CD4-positive, alpha-beta memory T cell (primary cell): ENCODE data around the gene PTPRN. TPM values are rescaled to one million over a fixed set of nuclear protein-coding genes. Genes with fewer than 3 reads are reported as not detected.
A peak's percentile ranks its signal among the peaks of the same experiment; 100 is the strongest.

Experiments used
- CTCF ChIA-PET: fragments of 350-600 bp; sonication (Branson Sonifier 250); formaldehyde crosslinking; loops from one replicate; lab custom pipeline; 2021; ENCODE audit warnings: inconsistent platforms; ENCODE audit not compliant: partially characterized antibody; lab: Charles Lee
- POLR2A ChIA-PET: fragments of 350-600 bp; sonication (Branson Sonifier 250); formaldehyde crosslinking; loops from one replicate; lab custom pipeline; 2021; ENCODE audit not compliant: partially characterized antibody; lab: Charles Lee
- DNase-seq, 5 donors: peaks; one replicate each; pipeline versions ENCODE4 v3.0.0 to v3.0.0-alpha.2; 2020 to 2022; ENCODE audit warnings: mixed read lengths in 1 of 5
- H3K27ac ChIP-seq: one replicate; pipeline ENCODE4 v1.7.0; 2013; ENCODE audit warnings: low read depth, low read length
- H3K27me3 ChIP-seq: 2 replicates; pipeline ENCODE4 v1.7.0; 2013; ENCODE audit warnings: mild to moderate bottlenecking, low read length, moderate library complexity; ENCODE audit not compliant: insufficient read depth
- H3K36me3 ChIP-seq: 2 replicates; pipeline ENCODE4 v1.7.0; 2013; ENCODE audit warnings: mild to moderate bottlenecking, low read length, moderate library complexity; ENCODE audit not compliant: insufficient read depth
- H3K4me1 ChIP-seq: 2 replicates; pipeline ENCODE4 v1.7.0; 2013; ENCODE audit warnings: mild to moderate bottlenecking, low read length, moderate library complexity; ENCODE audit not compliant: insufficient read depth
- H3K4me3 ChIP-seq, 2 donors: one replicate each; pipeline ENCODE4 v1.7.0; 2013; ENCODE audit warnings: low read length in 2 of 2, mild to moderate bottlenecking in 1 of 2
- H3K9me3 ChIP-seq, 2 donors: one replicate each; pipeline ENCODE4 v1.7.0; 2013; ENCODE audit warnings: low read length in 2 of 2, control low read depth in 1 of 2; ENCODE audit not compliant: control insufficient read depth in 1 of 2
- H3K27ac Mint-ChIP-seq, 7 donors: one replicate each; pipeline ENCODE4 v1.8.0; 2020 to 2021; ENCODE audit warnings: mixed read lengths in 7 of 7, mild to moderate bottlenecking in 6 of 7, inconsistent platforms in 3 of 7, moderate library complexity in 3 of 7
- H3K27me3 Mint-ChIP-seq, 2 donors: one replicate each; pipeline ENCODE4 v1.8.0; 2020 to 2021; ENCODE audit warnings: mixed read lengths in 2 of 2
- H3K36me3 Mint-ChIP-seq, 2 donors: one replicate each; pipeline ENCODE4 v1.8.0; 2020 to 2021; ENCODE audit warnings: mixed read lengths in 2 of 2, inconsistent platforms in 1 of 2, mild to moderate bottlenecking in 1 of 2
- H3K4me1 Mint-ChIP-seq, 4 donors: one replicate each; pipeline ENCODE4 v1.8.0; 2020 to 2021; ENCODE audit warnings: mixed read lengths in 4 of 4, mild to moderate bottlenecking in 1 of 4
- H3K4me3 Mint-ChIP-seq, 8 donors: one replicate each; pipeline ENCODE4 v1.8.0; 2020 to 2021; ENCODE audit warnings: mixed read lengths in 8 of 8, mild to moderate bottlenecking in 7 of 8, moderate library complexity in 6 of 8, inconsistent platforms in 3 of 8
- H3K9me3 Mint-ChIP-seq, 8 donors: one replicate each; pipeline ENCODE4 v1.8.0; 2020 to 2021; ENCODE audit warnings: mixed read lengths in 8 of 8, mild to moderate bottlenecking in 5 of 8, inconsistent platforms in 3 of 8, moderate library complexity in 1 of 8
- intact Hi-C: fragments of 100-400 bp; cut with micrococcal nuclease; formaldehyde crosslinking; loops from one replicate; pipeline ENCODE4 v1.15.1; 2023
- polyA plus RNA-seq, 2 donors: library from polyadenylated mRNA; unstranded; fragments of 300-500 nt; fragmentation: Illumina TruSeq; gene quantifications; one replicate each; pipeline ENCODE4 v1.2.3, GENCODE V29; 2021
- total RNA-seq, 2 experiments: library from RNA; stranded (reverse); gene quantifications; one replicate each; pipeline ENCODE4 v1.2.3, GENCODE V29; 2021

PTPRN gene
- total and polyA plus RNA-seq, 4 experiments from 2014 or later, result 0.31 TPM; not detected in 3

DNA sequence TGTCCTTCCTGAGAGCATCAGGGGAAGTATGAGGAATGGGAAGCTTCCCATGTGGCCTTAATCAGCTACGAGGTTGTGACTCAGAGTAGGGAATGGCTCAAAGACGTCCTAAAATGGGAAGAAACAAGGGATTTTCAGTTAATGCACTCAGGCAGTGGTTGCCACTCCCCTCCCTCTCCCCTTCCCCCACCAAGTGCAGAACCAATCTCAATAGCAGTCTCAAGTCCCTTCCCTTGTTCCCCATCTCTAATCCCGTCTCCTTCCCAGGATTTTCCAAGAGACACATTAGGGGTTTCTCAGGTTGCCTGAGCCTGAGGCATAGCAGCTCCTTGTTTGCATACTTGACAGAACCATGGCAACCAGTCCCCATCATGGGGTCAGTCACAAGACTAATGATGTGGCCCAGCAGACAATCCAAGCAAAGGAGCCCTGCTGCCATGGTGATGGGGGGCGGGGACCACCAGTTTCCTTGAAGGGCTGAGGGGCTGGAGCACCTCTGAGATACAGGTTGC lies 41.6 kb upstream of the PTPRN start:
- Histone ChIP-seq H3K36me3 (no peaks in the 10 kb centered on the region), H3K4me1 (no peaks in the 10 kb centered on the region), H3K9me3 (no peaks in the 10 kb centered on the region), H3K27ac (no peak overlapping the region), H3K27me3 (no peaks in the 10 kb centered on the region), H3K4me3 (no peak overlapping the region)
- Mint-ChIP-seq H3K4me3 (no peak overlapping the region), H3K27ac (no peak overlapping the region), H3K27me3 (peaks cover 29 to 36% of the 10 kb centered on the region in 2 donors), H3K9me3 (peaks cover 0 to 2% (median 0%) of the 10 kb centered on the region in 8 donors), H3K36me3 (no peaks in the 10 kb centered on the region), H3K4me1 (no peaks in the 10 kb centered on the region)
- POLR2A ChIA-PET, result no interaction called here
- intact Hi-C loops, result no loop called here
- CTCF ChIA-PET, result interaction anchor here (0.8 to 1.8 kb wide), 4 partner anchors 8 to 321 kb away, joined by 3 to 5 read pairs (median 4); no protein-coding TSS in a partner anchor
- DNase-seq, result no peak

DNA sequence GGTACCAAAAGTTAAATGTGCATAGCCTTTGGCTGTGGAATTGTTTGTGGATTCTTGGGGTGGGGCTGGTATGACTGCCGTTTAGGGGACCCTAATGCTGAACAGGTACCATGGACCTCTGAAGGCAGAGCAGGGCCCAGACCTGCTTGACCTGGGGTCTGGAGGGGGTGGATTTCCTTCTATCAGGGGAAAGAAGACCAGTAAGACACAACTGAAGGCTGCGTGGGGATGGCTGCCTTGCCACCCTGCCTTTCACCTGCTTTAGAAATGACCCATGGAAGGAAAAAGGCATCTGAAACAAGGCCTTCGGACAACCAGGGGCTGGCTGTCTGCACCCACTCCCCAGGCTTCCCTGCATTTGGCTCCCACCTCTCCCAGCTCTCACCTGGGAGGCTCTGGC lies 41.0 kb upstream of the PTPRN start:
- peaks cover 0 to 2% (median 0%) of the 10 kb centered on the region in 8 donors for H3K9me3 Mint-ChIP-seq
- ChIA-PET CTCF (interaction anchor here (0.8 to 1.2 kb wide), 2 partner anchors 55 to 321 kb away, joined by 3 to 4 read pairs; no protein-coding TSS in a partner anchor), POLR2A (no interaction called here)
- H3K4me3 Mint-ChIP-seq, result no peak overlapping the region
- no peak for DNase-seq
- intact Hi-C loops, result no loop called here
- H3K9me3 ChIP-seq, result no peaks in the 10 kb centered on the region
- no peaks in the 10 kb centered on the region for H3K4me1 ChIP-seq
- H3K4me1 Mint-ChIP-seq, result no peaks in the 10 kb centered on the region
- no peaks in the 10 kb centered on the region for H3K36me3 Mint-ChIP-seq
- H3K27ac ChIP-seq, result no peak overlapping the region
- H3K27me3 ChIP-seq, result no peaks in the 10 kb centered on the region
- no peak overlapping the region for H3K27ac Mint-ChIP-seq
- H3K4me3 ChIP-seq, result no peak overlapping the region
- no peaks in the 10 kb centered on the region for H3K36me3 ChIP-seq
- peaks cover 26 to 36% of the 10 kb centered on the region in 2 donors for H3K27me3 Mint-ChIP-seq

DNA sequence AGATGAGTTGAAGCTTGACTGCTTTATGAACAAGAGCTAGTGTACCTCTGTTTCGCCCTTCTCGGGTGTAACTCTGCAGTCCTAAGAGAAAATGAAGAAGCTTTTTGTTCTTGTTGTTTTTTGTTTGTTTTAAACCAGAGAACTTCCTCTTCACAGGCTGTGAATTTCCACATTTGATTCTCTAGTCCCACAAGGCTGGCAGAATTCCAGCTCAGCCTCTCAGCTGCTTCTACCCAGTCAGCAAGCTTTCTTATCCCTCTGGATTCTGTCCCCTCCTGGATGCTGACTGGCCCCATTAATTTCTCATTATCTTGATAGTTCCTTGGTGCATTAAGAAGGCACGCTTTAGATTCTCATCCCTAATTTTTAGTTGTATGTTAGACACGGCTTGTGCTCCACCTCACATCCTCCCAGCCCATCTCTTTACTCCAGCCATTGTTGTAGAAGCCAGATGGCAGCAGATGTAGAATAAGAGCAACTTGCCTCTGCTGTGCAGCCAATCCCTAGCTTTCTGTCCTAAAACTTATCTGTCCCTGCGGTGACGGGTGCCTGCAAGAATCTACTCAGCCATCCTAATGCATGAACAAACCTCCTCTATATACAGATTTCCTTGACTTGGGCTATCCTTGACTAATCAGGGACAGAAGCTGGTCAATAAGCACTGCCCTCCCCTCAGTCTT lies 35.7 kb upstream of the PTPRN start:
- intact Hi-C loops, result no loop called here
- Mint-ChIP-seq H3K4me1 (peaks cover 0 to 6% (median 4%) of the 10 kb centered on the region in 4 donors), H3K27me3 (peaks cover 17 to 22% of the 10 kb centered on the region in 2 donors), H3K4me3 (no peak overlapping the region), H3K9me3 (no peaks in the 10 kb centered on the region), H3K36me3 (no peaks in the 10 kb centered on the region), H3K27ac (no peak overlapping the region)
- no peaks in the 10 kb centered on the region for H3K36me3 ChIP-seq
- POLR2A ChIA-PET, result no interaction called here
- H3K27ac ChIP-seq, result no peak overlapping the region
- no peak for DNase-seq
- CTCF ChIA-PET, result interaction anchor here (0.6 to 1.2 kb wide), 3 partner anchors 9 to 365 kb away, joined by 3 to 5 read pairs (median 3); no protein-coding TSS in a partner anchor
- H3K4me3 ChIP-seq, result no peak overlapping the region
- H3K27me3 ChIP-seq, result no peaks in the 10 kb centered on the region
- H3K9me3 ChIP-seq, result no peaks in the 10 kb centered on the region
- no peaks in the 10 kb centered on the region for H3K4me1 ChIP-seq

DNA sequence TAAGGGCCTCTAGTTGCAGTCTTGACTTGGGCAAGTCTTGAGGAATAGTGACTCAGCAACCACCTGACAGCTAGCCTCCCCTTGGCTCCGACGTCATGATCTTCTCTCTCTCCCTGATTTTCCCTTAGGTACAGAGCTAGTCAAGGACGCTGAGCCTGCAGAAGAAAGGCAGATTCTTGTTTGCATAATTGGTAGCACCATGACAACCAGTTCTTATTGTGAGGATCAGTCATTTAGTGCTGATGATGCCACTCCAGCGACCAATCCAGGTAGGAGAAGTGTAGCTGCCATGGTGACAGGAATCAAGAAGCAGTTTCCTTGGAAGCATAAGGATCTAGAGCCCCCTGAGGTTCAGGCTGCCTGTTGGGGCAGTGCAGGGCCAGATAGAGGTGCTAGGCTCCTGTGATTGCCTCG lies 26.2 kb upstream of the PTPRN start:
- H3K4me1 ChIP-seq, result no peaks in the 10 kb centered on the region
- H3K4me3 ChIP-seq, result no peak overlapping the region
- H3K4me3 Mint-ChIP-seq, result no peak overlapping the region
- no peaks in the 10 kb centered on the region for H3K9me3 ChIP-seq
- peaks cover 37 to 58% of the 10 kb centered on the region in 2 donors for H3K27me3 Mint-ChIP-seq
- ChIA-PET CTCF (interaction anchor here (1.2 kb wide), 1 partner anchor 17 kb away, joined by 4 read pairs; no protein-coding TSS in a partner anchor), POLR2A (no interaction called here)
- H3K27ac Mint-ChIP-seq, result no peak overlapping the region
- no peak overlapping the region for H3K27ac ChIP-seq
- H3K27me3 ChIP-seq, result peaks cover 25% of the 10 kb centered on the region
- H3K36me3 Mint-ChIP-seq, result peaks cover 0 to 6% of the 10 kb centered on the region in 2 donors
- no peaks in the 10 kb centered on the region for H3K4me1 Mint-ChIP-seq
- DNase-seq, result no peak
- intact Hi-C loops, result no loop called here
- H3K36me3 ChIP-seq, result no peaks in the 10 kb centered on the region
- peaks cover 3 to 41% (median 22%) of the 10 kb centered on the region in 8 donors for H3K9me3 Mint-ChIP-seq

- Mint-ChIP-seq H3K9me3 (peaks cover 0 to 39% (median 22%) of the 10 kb centered on the region in 8 donors), H3K4me1 (no peaks in the 10 kb centered on the region), H3K27ac (no peak overlapping the region), H3K4me3 (no peak overlapping the region), H3K36me3 (peaks cover 0 to 6% of the 10 kb centered on the region in 2 donors), H3K27me3 (peaks cover 40 to 61% of the 10 kb centered on the region in 2 donors)
- no peaks in the 10 kb centered on the region for H3K4me1 ChIP-seq
- no peak overlapping the region for H3K27ac ChIP-seq
- no peak overlapping the region for H3K4me3 ChIP-seq
- H3K9me3 ChIP-seq, result no peaks in the 10 kb centered on the region
- no peaks in the 10 kb centered on the region for H3K36me3 ChIP-seq
- ChIA-PET POLR2A (no interaction called here), CTCF (interaction anchor here (0.6 to 1.2 kb wide), 2 partner anchors 18 to 422 kb away, joined by 4 to 5 read pairs; no protein-coding TSS in a partner anchor)
- H3K27me3 ChIP-seq, result peaks cover 25% of the 10 kb centered on the region
- intact Hi-C loops, result no loop called here
- DNase-seq, result no peak
Measured at GRCh38 chr2:219334076-219334475, 24.9 kb upstream of the PTPRN start.

- no peak within 1 kb of the TSS for H3K4me3 ChIP-seq
- Mint-ChIP-seq H3K4me1 (no peaks in the 10 kb centered on the region), H3K4me3 (peak within 1 kb of the TSS in 1 of 8 donors; percentile 23), H3K27me3 (peaks cover 40 to 70% of the 10 kb centered on the region in 2 donors), H3K27ac (no peak within 1 kb of the TSS), H3K9me3 (peaks cover 0 to 37% (median 22%) of the 10 kb centered on the region in 8 donors), H3K36me3 (peaks cover 0 to 6% of the 10 kb centered on the region in 2 donors)
- DNase-seq, result no peak
- peaks cover 25% of the 10 kb centered on the region for H3K27me3 ChIP-seq
- no peaks in the 10 kb centered on the region for H3K36me3 ChIP-seq
- no peak within 1 kb of the TSS for H3K27ac ChIP-seq
- ChIA-PET POLR2A (no interaction called here), CTCF (no interaction called here)
- no peaks in the 10 kb centered on the region for H3K9me3 ChIP-seq
- intact Hi-C loops, result no loop called here
- H3K4me1 ChIP-seq, result no peaks in the 10 kb centered on the region
Measured at GRCh38 chr2:219332542-219332941, 23.3 kb upstream of the PTPRN start, which contains the start of gene RESP18. TSS of gene RESP18 (minus strand) at chr2:219332744.

GRCh38 chr2:219331560-219332213 lies 22.5 kb upstream of the PTPRN start:
- ChIA-PET POLR2A (no interaction called here), CTCF (no interaction called here)
- H3K9me3 ChIP-seq, result no peaks in the 10 kb centered on the region
- no peaks in the 10 kb centered on the region for H3K4me1 Mint-ChIP-seq
- peaks cover 0 to 5% of the 10 kb centered on the region in 2 donors for H3K36me3 Mint-ChIP-seq
- H3K4me3 ChIP-seq, result no peak overlapping the region
- no peaks in the 10 kb centered on the region for H3K36me3 ChIP-seq
- H3K4me1 ChIP-seq, result no peaks in the 10 kb centered on the region
- H3K27ac Mint-ChIP-seq, result no peak overlapping the region
- intact Hi-C loops, result no loop called here
- peak in 2 of 5 donors; percentile 4 to 15 for DNase-seq
- H3K27me3 ChIP-seq, result peaks cover 25% of the 10 kb centered on the region
- no peak overlapping the region for H3K4me3 Mint-ChIP-seq
- H3K27me3 Mint-ChIP-seq, result peaks cover 38 to 67% of the 10 kb centered on the region in 2 donors
- H3K9me3 Mint-ChIP-seq, result peaks cover 0 to 32% (median 20%) of the 10 kb centered on the region in 8 donors
- H3K27ac ChIP-seq, result no peak overlapping the region
